Activated T-helper 2 cell treated with anti-CD3 and anti-CD28 coated beads, Interferon-gamma antibody, Interleukin-2, Interleukin-4, amounts not matched to agents 10 μg/mL and 5 μg/mL and 100 μg/mL, durations not matched to agents 14 hours and 24 hours and 36 hours (primary cell): ENCODE data around the gene GSG1. TPM values are rescaled to one million over a fixed set of nuclear protein-coding genes. Genes with fewer than 3 reads are reported as not detected.
"Not testable (repeated sequence)": the region's sequence is repeated elsewhere in the genome, so short reads cannot be mapped to it uniquely, and the experiment has no call there.

Source experiments
- DNase-seq: peaks from one replicate; pipeline ENCODE4 v3.0.0; 2021; ENCODE audit warnings: low spot score
- H3K27ac Mint-ChIP-seq: one replicate; pipeline ENCODE4 v1.8.0; 2021; ENCODE audit warnings: mixed read lengths
- H3K27me3 Mint-ChIP-seq: one replicate; pipeline ENCODE4 v1.8.0; 2021; ENCODE audit warnings: low read depth, mixed read lengths
- H3K36me3 Mint-ChIP-seq: one replicate; pipeline ENCODE4 v1.8.0; 2021; ENCODE audit warnings: low read depth, mixed read lengths
- H3K4me1 Mint-ChIP-seq: one replicate; pipeline ENCODE4 v1.8.0; 2021; ENCODE audit warnings: low read depth, mixed read lengths
- H3K4me3 Mint-ChIP-seq: one replicate; pipeline ENCODE4 v1.8.0; 2021; ENCODE audit warnings: low read depth, mild to moderate bottlenecking, moderate library complexity, mixed read lengths
- H3K9me3 Mint-ChIP-seq: one replicate; pipeline ENCODE4 v1.8.0; 2021; ENCODE audit warnings: mixed read lengths
- intact Hi-C: fragments of 100-400 bp; cut with micrococcal nuclease; formaldehyde crosslinking; loops from one replicate; pipeline ENCODE4 v1.15.1; 2023
- total RNA-seq: library from RNA; stranded (reverse); gene quantifications from 2 replicates; pipeline ENCODE4 v1.2.3, GENCODE V29; 2022

GSG1 gene
- total RNA-seq, 1 donor from 2014 or later = not detected

DNA sequence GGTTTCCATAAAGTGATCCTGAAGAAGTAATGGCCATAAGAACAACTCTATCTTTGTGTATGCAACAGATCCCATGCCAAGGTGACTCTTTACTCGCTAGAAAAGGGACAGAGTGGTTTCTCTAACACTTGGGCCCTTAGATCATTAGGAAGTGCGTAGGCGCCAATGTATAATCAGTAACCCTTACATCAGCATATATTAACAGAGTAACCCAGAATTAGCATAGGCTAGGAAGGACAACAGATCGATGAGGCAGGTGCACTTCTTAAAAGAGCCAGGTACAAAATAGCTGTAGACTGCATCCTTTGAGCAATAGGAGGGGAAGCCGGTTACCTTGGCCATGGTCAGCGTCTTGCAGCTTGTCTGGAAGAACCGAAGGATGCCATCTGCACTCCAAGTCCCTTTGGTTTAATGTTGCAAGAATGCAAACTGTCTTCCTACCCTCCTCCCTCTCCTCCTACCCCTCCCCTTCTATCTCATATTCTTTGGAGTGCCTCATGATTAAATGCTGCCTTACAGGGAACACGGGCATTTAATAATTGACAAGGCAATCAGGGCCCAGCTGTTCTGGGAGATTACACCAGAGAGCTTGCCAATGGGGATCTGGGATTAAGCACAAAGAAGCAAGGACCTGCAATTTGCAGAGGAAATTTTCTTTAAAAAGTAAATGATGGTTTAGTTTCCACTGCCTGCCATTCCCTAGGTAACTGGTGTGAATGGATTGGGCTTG lies 8.0 kb downstream of the GSG1 start:
- no peaks in the 10 kb centered on the region for H3K9me3 Mint-ChIP-seq
- intact Hi-C loops = loop anchor here (10.0 kb wide), 1 partner anchor 51 kb away; the partner anchor contains the start of gene FAM234B

DNA sequence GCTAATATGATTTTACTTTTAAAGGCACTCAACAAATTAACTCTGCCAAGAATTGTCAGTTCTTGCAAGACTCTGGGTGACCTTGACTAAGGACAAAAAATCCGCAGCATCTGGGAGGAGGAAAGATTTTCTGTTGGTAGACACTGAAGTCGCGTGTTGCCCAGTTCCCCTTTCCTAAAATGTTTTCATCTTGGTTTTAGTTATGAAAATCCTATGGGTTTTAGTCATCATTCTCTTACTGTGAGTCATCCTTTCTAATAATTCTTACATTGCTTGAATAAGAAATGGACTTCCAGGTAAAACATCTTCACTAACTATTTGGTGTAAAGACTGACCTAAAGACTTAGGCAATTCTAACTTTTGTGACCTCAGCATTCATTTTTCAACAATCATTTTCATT lies 9.1 kb downstream of the GSG1 start:
- H3K36me3 Mint-ChIP-seq = no peaks in the 10 kb centered on the region
- H3K27me3 Mint-ChIP-seq = peaks cover 8% of the 10 kb centered on the region
- no peak overlapping the region for H3K4me3 Mint-ChIP-seq
- H3K4me1 Mint-ChIP-seq = peaks cover 18% of the 10 kb centered on the region
- no peak for DNase-seq
- no peak overlapping the region for H3K27ac Mint-ChIP-seq
- intact Hi-C loops = loop anchor here (10.0 kb wide), 1 partner anchor 50 kb away; the partner anchor contains the start of gene FAM234B
- no peaks in the 10 kb centered on the region for H3K9me3 Mint-ChIP-seq

More for the DNA sequence above, 8.0 kb downstream of the GSG1 start:
- no peaks in the 10 kb centered on the region for H3K36me3 Mint-ChIP-seq
- H3K4me3 Mint-ChIP-seq = no peak overlapping the region
- no peak overlapping the region for H3K27ac Mint-ChIP-seq
- H3K4me1 Mint-ChIP-seq = peaks cover 26% of the 10 kb centered on the region
- H3K27me3 Mint-ChIP-seq = peaks cover 8% of the 10 kb centered on the region
- no peak for DNase-seq

DNA sequence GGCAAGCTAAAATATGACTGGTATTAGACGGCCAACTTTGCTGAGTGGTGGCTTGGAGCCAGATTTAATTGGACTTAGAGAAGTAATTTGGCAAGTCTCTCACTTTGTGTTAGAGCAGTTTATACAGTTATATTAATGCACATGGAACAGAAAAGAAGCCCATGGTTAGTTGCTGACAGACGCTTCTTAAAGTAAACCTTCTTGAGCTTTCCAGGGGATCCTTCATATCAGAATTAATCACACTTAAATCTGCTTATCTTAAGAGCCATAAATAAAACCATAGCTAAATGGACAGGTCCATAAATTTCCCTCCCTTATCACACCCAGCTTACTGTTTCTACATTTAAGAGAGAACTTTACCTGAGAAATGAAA lies 9.6 kb downstream of the GSG1 start:
- Mint-ChIP-seq H3K4me1 (peaks cover 13% of the 10 kb centered on the region), H3K27ac (no peak overlapping the region), H3K9me3 (no peaks in the 10 kb centered on the region), H3K4me3 (no peak overlapping the region), H3K27me3 (peaks cover 8% of the 10 kb centered on the region), H3K36me3 (no peaks in the 10 kb centered on the region)
- DNase-seq = no peak
- intact Hi-C loops = loop anchor here (10.0 kb wide), 1 partner anchor 49 kb away; the partner anchor contains the start of gene FAM234B

- Mint-ChIP-seq H3K9me3 (no peaks in the 10 kb centered on the region), H3K27ac (no peak overlapping the region), H3K27me3 (peaks cover 8% of the 10 kb centered on the region), H3K4me1 (peaks cover 8% of the 10 kb centered on the region), H3K36me3 (no peaks in the 10 kb centered on the region), H3K4me3 (no peak overlapping the region)
- intact Hi-C loops = loop anchor here (10.0 kb wide), 1 partner anchor 49 kb away; the partner anchor contains the start of gene FAM234B
- DNase-seq = no peak
These were observed 10.1 kb downstream of the GSG1 start for GRCh38 chr12:13093191-13093847.

GRCh38 chr12:13091832-13092231 lies 11.6 kb downstream of the GSG1 start:
- no peaks in the 10 kb centered on the region for H3K4me1 Mint-ChIP-seq
- no peak overlapping the region for H3K4me3 Mint-ChIP-seq
- H3K27me3 Mint-ChIP-seq = peaks cover 8% of the 10 kb centered on the region
- no peaks in the 10 kb centered on the region for H3K36me3 Mint-ChIP-seq
- intact Hi-C loops = loop anchor here (10.0 kb wide), 1 partner anchor 47 kb away; the partner anchor contains the start of gene FAM234B
- H3K27ac Mint-ChIP-seq = no peak overlapping the region
- DNase-seq = no peak
- no peaks in the 10 kb centered on the region for H3K9me3 Mint-ChIP-seq

DNA sequence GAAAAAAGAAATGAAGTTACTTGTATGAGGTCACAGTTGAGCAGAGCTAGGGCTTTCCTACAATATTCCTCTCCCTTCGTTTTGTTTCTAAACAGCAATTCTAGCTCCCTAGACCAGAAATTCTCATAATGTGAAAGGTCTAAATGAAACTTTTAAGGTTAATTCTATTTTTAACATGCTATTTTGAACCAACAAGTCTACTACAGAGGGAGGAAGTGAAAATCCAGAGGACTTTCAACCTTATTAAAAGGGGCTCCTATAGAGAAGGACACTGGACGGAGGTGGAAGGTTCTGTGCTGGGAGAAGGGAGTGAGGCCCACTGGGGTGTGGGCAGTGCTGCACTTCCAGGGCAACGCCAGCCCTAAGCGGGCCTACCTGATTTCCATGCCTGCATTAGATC lies 13.4 kb downstream of the GSG1 start:
- intact Hi-C loops = loop anchor here (10.0 kb wide), 1 partner anchor 45 kb away; the partner anchor contains the start of gene FAM234B

DNA sequence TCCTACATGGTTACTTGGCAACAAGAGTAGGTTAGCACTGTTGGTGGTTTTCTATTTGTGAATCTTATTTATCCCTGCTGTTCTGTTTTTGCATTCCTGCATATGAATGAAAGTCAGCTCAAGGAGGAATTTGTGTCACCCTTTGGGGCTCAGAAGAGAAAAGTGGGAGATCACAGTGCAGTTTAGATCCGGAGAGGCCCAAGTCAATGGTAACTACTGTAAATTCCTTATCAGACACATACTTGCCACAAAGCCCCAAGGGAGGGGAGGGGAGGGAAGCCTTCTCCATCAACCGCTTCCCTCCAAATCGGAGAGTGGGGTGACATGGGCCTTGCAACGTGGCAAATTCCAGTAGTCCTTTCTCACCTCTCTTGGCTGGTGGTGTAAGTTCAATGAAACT lies 15.0 kb downstream of the GSG1 start:
- Mint-ChIP-seq H3K27me3 (no peaks in the 10 kb centered on the region), H3K9me3 (no peaks in the 10 kb centered on the region), H3K4me1 (peaks cover 9% of the 10 kb centered on the region), H3K4me3 (no peak overlapping the region), H3K27ac (no peak overlapping the region), H3K36me3 (no peaks in the 10 kb centered on the region)
- intact Hi-C loops = no loop called here
- DNase-seq = no peak

More for the DNA sequence above, 13.4 kb downstream of the GSG1 start:
- no peak for DNase-seq
- Mint-ChIP-seq H3K9me3 (no peaks in the 10 kb centered on the region), H3K4me1 (peaks cover 7% of the 10 kb centered on the region), H3K27me3 (peaks cover 8% of the 10 kb centered on the region), H3K36me3 (no peaks in the 10 kb centered on the region), H3K27ac (no peak overlapping the region), H3K4me3 (no peak overlapping the region)

DNA sequence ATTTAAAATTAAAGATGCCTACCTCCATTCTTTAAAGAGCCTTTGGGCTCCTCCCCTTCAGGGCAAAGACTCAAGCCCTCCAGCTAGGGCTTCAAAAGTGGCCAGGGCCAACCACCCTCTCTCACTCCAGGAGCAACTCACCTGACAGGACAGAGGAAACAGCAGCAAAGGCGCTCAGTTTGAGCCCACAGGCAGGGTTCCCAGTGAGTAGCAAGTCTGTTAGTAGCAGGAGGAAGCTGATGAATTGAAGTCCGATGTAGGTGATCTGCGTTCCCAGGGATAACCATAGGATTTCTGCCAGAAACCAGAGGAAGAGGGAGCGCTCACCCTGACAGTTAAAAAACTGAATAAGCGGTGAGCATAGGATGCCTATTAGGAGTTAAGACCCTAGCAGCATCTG lies 15.7 kb downstream of the GSG1 start:
- intact Hi-C loops = no loop called here
- no peak overlapping the region for H3K27ac Mint-ChIP-seq

DNA sequence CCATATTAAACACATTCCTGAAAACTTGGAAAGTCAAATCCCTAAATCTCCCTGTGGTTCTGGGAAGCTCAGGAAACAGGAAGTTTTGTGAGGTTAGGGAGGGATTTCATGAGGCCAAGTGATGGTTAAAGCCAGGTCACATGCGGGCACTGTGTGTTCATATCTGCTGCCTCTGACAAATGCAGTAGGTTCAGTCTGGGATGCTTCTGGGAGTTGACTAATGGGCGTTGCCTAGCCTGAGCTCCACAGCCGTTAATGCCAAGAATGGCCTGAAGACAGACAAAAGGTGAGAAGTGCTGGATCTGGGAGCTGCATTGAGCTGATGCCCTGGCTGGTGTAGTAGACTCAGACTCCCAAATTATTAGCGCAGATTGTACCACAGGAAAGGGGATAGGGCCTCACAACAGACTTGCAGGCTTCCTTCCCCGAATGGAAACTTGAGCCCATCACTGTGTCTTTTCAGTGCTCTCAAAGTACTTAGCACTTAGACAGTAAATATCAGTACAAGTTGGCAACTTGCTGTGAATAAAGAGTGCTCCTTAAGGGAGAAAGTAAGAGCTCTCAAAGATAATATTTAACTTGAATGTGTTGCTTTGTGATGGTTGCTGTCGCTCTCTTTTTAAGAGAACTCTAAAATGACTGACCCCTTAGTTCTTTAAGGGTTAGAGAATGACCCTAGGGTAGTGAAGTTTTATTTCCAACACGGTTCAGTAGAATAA lies 17.3 kb downstream of the GSG1 start:
- intact Hi-C loops = no loop called here
- DNase-seq = no peak
- Mint-ChIP-seq H3K27me3 (no peaks in the 10 kb centered on the region), H3K4me3 (no peak overlapping the region), H3K27ac (no peak overlapping the region), H3K9me3 (no peaks in the 10 kb centered on the region), H3K4me1 (peaks cover 9% of the 10 kb centered on the region), H3K36me3 (no peaks in the 10 kb centered on the region)

More for the DNA sequence above, 15.7 kb downstream of the GSG1 start:
- Mint-ChIP-seq H3K27me3 (no peaks in the 10 kb centered on the region), H3K9me3 (no peaks in the 10 kb centered on the region), H3K36me3 (no peaks in the 10 kb centered on the region), H3K4me1 (peaks cover 9% of the 10 kb centered on the region), H3K4me3 (no peak overlapping the region)
- no peak for DNase-seq

DNA sequence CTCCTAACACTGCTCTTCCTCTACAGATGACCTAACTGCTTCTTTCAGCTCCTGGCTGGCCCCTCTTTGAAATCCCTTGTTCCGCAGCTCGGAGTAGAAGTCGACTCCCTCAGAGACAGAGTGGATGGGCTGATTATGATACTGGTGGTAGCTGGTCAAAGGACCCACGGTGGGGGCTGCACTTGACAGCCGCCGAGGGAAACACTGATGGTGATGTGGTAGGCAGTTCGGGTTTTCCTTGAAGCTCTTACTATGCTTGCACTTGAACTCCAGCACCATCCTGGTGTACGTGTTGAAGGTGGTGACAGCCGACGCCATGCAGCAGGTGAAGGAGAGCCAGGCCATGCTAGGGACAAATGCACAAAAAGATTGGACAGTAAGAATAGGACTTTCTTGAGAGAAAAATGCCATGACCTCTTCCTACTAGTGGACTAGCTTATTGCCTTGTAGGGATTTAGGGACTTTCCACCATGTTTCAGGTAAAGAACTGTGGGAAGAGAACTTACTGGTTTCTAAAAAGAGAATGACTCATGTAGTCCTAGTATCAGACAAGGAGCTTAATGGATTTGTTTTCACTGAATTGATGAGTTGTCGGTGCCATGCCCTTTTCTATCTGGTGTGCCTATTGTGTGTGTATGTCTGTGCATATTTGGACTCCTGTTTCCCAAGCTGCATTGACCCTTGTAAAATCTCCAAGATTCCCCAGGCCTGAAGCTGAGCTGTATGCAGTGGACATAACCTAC lies 18.4 kb downstream of the GSG1 start:
- no peak overlapping the region for H3K27ac Mint-ChIP-seq
- intact Hi-C loops = no loop called here
- DNase-seq = no peak
- H3K4me1 Mint-ChIP-seq = peaks cover 9% of the 10 kb centered on the region
- no peaks in the 10 kb centered on the region for H3K27me3 Mint-ChIP-seq
- H3K4me3 Mint-ChIP-seq = no peak overlapping the region
- no peaks in the 10 kb centered on the region for H3K36me3 Mint-ChIP-seq
- no peaks in the 10 kb centered on the region for H3K9me3 Mint-ChIP-seq

DNA sequence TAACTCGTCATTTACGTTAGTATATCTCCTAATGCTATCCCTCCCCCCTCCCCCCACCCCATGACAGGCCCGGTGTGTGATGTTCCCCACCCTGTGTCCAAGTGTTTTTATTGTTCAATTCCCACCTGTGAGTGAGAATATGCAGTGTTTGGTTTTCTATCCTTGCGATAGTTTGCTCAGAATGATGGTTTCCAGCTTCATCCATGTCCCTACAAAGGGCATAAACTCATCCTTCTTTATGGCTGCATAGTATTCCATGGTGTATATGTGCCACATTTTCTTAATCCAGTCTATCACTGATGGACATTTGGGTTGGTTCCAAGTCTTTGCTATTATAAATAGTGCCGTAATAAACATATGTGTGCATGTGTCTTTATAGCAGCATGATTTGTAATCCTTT lies 19.8 kb downstream of the GSG1 start:
- H3K4me3 Mint-ChIP-seq, DNase-seq, H3K27ac Mint-ChIP-seq, H3K27me3 Mint-ChIP-seq, H3K36me3 Mint-ChIP-seq, H3K9me3 Mint-ChIP-seq, H3K4me1 Mint-ChIP-seq, intact Hi-C loops: not testable (repeated sequence)

DNA sequence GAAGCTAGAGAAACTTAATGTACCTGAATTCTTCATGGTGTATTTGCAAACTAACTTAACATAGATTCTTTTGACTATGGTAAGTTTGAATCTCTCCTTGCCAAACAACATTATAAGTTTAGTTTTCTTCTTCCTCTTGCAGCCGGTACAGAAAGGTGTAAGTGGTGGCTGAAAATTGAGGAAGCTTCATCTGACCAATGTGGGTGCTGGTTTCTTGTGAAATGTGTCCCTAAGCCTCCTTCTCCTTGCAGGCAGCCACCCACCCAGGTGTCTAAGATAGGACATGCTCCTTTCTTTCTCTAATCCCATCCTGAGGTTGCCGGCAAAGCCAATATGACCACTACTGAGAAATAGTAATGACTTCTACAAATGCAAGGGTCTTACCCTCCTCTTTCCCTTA lies 20.6 kb downstream of the GSG1 start:
- DNase-seq = no peak
- H3K27ac Mint-ChIP-seq = no peak overlapping the region
- no peak overlapping the region for H3K4me3 Mint-ChIP-seq
- H3K4me1 Mint-ChIP-seq = peaks cover 9% of the 10 kb centered on the region
- no peaks in the 10 kb centered on the region for H3K36me3 Mint-ChIP-seq
- H3K9me3 Mint-ChIP-seq = no peaks in the 10 kb centered on the region
- intact Hi-C loops = no loop called here
- no peaks in the 10 kb centered on the region for H3K27me3 Mint-ChIP-seq
